OCI-LY7 (cell line): Measurements from ENCODE around the gene MACC1. TPM values are rescaled to one million over a fixed set of nuclear protein-coding genes. Genes with fewer than 3 reads are reported as not detected.
"Not testable (repeated sequence)": the region's sequence is repeated elsewhere in the genome, so short reads cannot be mapped to it uniquely, and the experiment has no call there.

Experiments used
- BruUV-seq: library from RNA; stranded (reverse); fragments of 400-500 nt; replicated peaks from 2 replicates; lab custom pipeline; 2021; lab: Mats Ljungman, UMichigan
- CTCF ChIA-PET: fragments of 300-600 bp; sonication (Branson Sonifier 250); formaldehyde crosslinking; loops from one replicate; lab custom pipeline; 2022; ENCODE audit warnings: antibody characterized with exemption; ENCODE audit not compliant: unreplicated experiment; lab: Charles Lee
- POLR2A ChIA-PET: fragments of 300-600 bp; sonication (Branson Sonifier 250); formaldehyde crosslinking; loops from one replicate; lab custom pipeline; 2022; ENCODE audit warnings: antibody characterized with exemption; lab: Charles Lee
- DNase-seq: peaks from one replicate; pipeline ENCODE4 v3.0.0-alpha.2; 2015; ENCODE audit warnings: low spot score
- H2AFZ ChIP-seq: fragments of 200-600 bp; sonication (generic), shearing (Covaris generic); 2 replicates; pipeline ENCODE4 v1.6.1; 2014; ENCODE audit warnings: mild to moderate bottlenecking, antibody characterized with exemption, low read length, moderate library complexity
- H3K27ac ChIP-seq: fragments of 200-600 bp; sonication (generic); 2 replicates; pipeline ENCODE4 v1.5.1; 2014; ENCODE audit warnings: mixed run types, low read depth, mild to moderate bottlenecking, moderate library complexity, low read length, inconsistent platforms; ENCODE audit not compliant: poor library complexity, severe bottlenecking
- H3K36me3 ChIP-seq: fragments of 200-600 bp; sonication (generic); 2 replicates; pipeline ENCODE4 v1.6.1; 2014; ENCODE audit warnings: mild to moderate bottlenecking, antibody characterized with exemption, low read length, moderate library complexity, mixed read lengths; ENCODE audit not compliant: insufficient read depth
- H3K4me1 ChIP-seq: fragments of 200-600 bp; sonication (generic); 2 replicates; pipeline ENCODE4 v1.5.1; 2014; ENCODE audit warnings: mild to moderate bottlenecking, low read length; ENCODE audit not compliant: insufficient read depth, poor library complexity, severe bottlenecking
- H3K4me2 ChIP-seq: fragments of 200-600 bp; sonication (generic); 2 replicates; pipeline ENCODE4 v1.6.1; 2014; ENCODE audit warnings: mild to moderate bottlenecking, low read length
- H3K4me3 ChIP-seq: fragments of 200-600 bp; sonication (generic); 2 replicates; pipeline ENCODE4 v1.5.1; 2014; ENCODE audit warnings: mild to moderate bottlenecking, low read depth, low read length; ENCODE audit not compliant: poor library complexity, severe bottlenecking
- H3K79me2 ChIP-seq: fragments of 200-600 bp; sonication (generic); 2 replicates; pipeline ENCODE4 v1.6.1; 2016; ENCODE audit warnings: low read depth, mild to moderate bottlenecking, low read length, moderate library complexity, mixed read lengths; ENCODE audit not compliant: insufficient read depth
- H3K9me2 ChIP-seq: fragments of 200-600 bp; sonication (generic); 2 replicates; pipeline ENCODE4 v1.6.1; 2016; ENCODE audit warnings: mild to moderate bottlenecking, low read length, mixed read lengths; ENCODE audit not compliant: insufficient read depth
- H3K9me3 ChIP-seq: fragments of 200-600 bp; sonication (generic); 2 replicates; pipeline ENCODE4 v1.6.1; 2014; ENCODE audit warnings: mild to moderate bottlenecking, mixed run types, low read length, mixed read lengths
- H4K20me1 ChIP-seq: fragments of 200-600 bp; sonication (generic); 2 replicates; pipeline ENCODE4 v1.6.1; 2014; ENCODE audit warnings: mild to moderate bottlenecking, antibody characterized with exemption, low read length, moderate library complexity, mixed read lengths; ENCODE audit not compliant: insufficient read depth
- EZH2phosphoT487 ChIP-seq: fragments of 200-600 bp; sonication (generic); IDR thresholded peaks from 2 replicates; pipeline ENCODE4 v1.6.1; 2018; ENCODE audit warnings: low read depth, borderline replicate concordance, mild to moderate bottlenecking, mixed run types, antibody characterized with exemption, low read length, moderate library complexity, mixed read lengths
- intact Hi-C: fragments of 100-400 bp; cut with micrococcal nuclease; formaldehyde crosslinking; loops from one replicate; pipeline ENCODE4 v1.10.0; 2022; ENCODE audit not compliant: unreplicated experiment
- total RNA-seq, 2 experiments: library from RNA; depleted of rRNA in 1 of 2; stranded (reverse); fragments of >200 nt in 1 of 2; shearing (Covaris generic) in 1 of 2; gene quantifications; 2 replicates each; pipeline ENCODE4 v1.2.3, GENCODE V29; 2014 to 2022
- TF ChIP-seq, protein P1 (sequence below): fragments of 200-600 bp; sonication (generic); conservative IDR thresholded peaks from 2 replicates; pipeline ENCODE4 v1.5.1; 2014; ENCODE audit warnings: mild to moderate bottlenecking, antibody characterized with exemption, low read length, moderate library complexity, mixed read lengths

The MACC1 gene
- total RNA-seq, 2 experiments from 2014 or later, result 5.0 to 11.1 TPM

DNA sequence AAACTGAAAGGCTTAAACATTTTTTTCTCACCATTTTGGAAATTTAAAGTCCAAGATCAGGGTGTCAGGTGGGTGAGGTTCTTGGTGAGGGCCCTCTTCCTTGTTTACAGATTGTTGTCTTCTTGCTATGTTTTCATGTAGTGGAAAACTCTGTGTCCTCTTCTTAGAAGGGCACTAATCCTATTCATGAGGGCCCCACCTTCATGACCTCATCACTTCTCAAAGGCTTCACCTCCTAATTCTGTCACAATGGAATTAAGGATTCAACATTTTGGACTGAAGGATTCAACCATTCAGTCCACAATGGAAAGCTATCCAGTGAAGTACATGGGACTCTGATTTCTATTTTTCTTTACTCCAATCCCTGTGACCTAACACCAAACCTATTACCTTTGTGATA lies 27.3 kb downstream of the MACC1 start:
- ChIA-PET POLR2A (interaction anchor here (0.6 to 1.5 kb wide), 8 partner anchors 13 to 154 kb away, joined by 3 to 8 read pairs (median 4); no protein-coding TSS in a partner anchor), CTCF (no interaction called here)
- BruUV-seq, result no TSS peak
- intact Hi-C loops, result loop anchor here (5.0 kb wide), 1 partner anchor 483 kb away; the partner anchor contains the start of gene POLR1F
- H3K27ac ChIP-seq, result no peak overlapping the region
- no peak overlapping the region for H3K4me3 ChIP-seq
- peaks cover 12% of the 10 kb centered on the region; the same call in 1 of the 2 replicates for H3K79me2 ChIP-seq
- no peak overlapping the region for H2AFZ ChIP-seq
- no peaks in the 10 kb centered on the region; the same call in 1 of the 2 replicates for H3K36me3 ChIP-seq
- no peaks in the 10 kb centered on the region for H3K9me2 ChIP-seq
- H3K4me1 ChIP-seq, result peaks cover 51% of the 10 kb centered on the region
- TF ChIP-seq, protein P1, sequence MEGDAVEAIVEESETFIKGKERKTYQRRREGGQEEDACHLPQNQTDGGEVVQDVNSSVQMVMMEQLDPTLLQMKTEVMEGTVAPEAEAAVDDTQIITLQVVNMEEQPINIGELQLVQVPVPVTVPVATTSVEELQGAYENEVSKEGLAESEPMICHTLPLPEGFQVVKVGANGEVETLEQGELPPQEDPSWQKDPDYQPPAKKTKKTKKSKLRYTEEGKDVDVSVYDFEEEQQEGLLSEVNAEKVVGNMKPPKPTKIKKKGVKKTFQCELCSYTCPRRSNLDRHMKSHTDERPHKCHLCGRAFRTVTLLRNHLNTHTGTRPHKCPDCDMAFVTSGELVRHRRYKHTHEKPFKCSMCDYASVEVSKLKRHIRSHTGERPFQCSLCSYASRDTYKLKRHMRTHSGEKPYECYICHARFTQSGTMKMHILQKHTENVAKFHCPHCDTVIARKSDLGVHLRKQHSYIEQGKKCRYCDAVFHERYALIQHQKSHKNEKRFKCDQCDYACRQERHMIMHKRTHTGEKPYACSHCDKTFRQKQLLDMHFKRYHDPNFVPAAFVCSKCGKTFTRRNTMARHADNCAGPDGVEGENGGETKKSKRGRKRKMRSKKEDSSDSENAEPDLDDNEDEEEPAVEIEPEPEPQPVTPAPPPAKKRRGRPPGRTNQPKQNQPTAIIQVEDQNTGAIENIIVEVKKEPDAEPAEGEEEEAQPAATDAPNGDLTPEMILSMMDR, result no peak
- no peak for TF ChIP-seq EZH2phosphoT487
- peak overlapping the region; percentile 61; the same call in 1 of the 2 replicates for H3K4me2 ChIP-seq
- no peak for DNase-seq
- no peaks in the 10 kb centered on the region for H4K20me1 ChIP-seq
- no peaks in the 10 kb centered on the region for H3K9me3 ChIP-seq

DNA sequence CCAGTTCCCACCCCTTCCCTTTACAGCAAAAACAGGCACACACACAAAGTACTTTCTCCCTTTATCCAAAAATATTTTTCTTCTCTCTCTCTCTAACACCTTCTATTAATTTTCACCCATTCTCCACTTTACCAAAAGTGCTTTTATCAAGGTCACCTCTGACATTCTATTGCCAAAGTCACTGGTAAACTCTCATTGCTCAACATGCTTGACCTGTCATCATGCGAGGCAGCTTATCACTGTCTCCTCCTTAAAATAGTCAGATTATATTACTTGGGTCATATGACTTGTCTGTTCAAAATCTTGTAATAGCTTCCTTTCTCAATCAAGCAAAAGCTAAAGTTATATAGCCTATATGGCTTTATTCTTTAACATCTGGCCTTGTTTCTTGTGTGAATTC lies 28.6 kb downstream of the MACC1 start:
- ChIA-PET CTCF (no interaction called here), POLR2A (no interaction called here)
- BruUV-seq, result no TSS peak
- H3K36me3 ChIP-seq, result no peaks in the 10 kb centered on the region; the same call in 1 of the 2 replicates
- H3K4me3 ChIP-seq, result no peak overlapping the region
- H2AFZ ChIP-seq, result no peak overlapping the region
- H3K79me2 ChIP-seq, result peaks cover 12% of the 10 kb centered on the region; the same call in 1 of the 2 replicates
- H3K4me2 ChIP-seq, result no peak overlapping the region
- H3K9me2 ChIP-seq, result no peaks in the 10 kb centered on the region
- no peak overlapping the region for H3K27ac ChIP-seq
- no peak for TF ChIP-seq EZH2phosphoT487
- TF ChIP-seq, protein P1, result no peak
- peaks cover 38% of the 10 kb centered on the region for H3K4me1 ChIP-seq
- DNase-seq, result no peak
- no peaks in the 10 kb centered on the region for H3K9me3 ChIP-seq
- H4K20me1 ChIP-seq, result no peaks in the 10 kb centered on the region
- intact Hi-C loops, result no loop called here

DNA sequence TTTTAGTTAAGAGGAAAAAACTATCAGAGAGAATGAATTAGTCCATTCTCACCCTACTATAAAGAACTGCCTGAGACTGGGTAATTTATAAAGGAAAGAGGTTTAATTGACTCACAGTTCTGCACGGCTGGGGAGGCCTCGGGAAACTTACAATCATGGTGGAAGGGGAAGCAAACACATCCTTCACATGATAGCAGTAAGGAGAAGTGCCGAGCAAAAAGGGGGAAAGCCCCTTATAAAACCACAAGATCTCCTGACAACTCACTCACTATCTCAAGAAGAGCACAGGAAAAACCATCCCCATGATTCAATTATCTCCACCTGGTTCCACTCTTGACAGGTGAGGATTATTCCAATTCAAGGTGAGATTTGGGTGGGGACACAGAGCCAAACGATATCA lies 29.3 kb downstream of the MACC1 start:
- H3K27ac ChIP-seq, H3K4me3 ChIP-seq, BruUV-seq, POLR2A ChIA-PET, intact Hi-C loops, H3K9me2 ChIP-seq, H4K20me1 ChIP-seq, DNase-seq, CTCF ChIA-PET, H2AFZ ChIP-seq, H3K9me3 ChIP-seq, H3K36me3 ChIP-seq, H3K79me2 ChIP-seq, H3K4me2 ChIP-seq: not testable (repeated sequence)
- peaks cover 30% of the 10 kb centered on the region for H3K4me1 ChIP-seq
